NCI-H345 treated with DMSO at 0.1 percent for 48 hours (cell line): ENCODE measurements around the gene SPECC1L.

ENCODE experiments used
- DNase-seq: peaks from one replicate; lab custom pipeline; 2025; ENCODE audit not compliant: unreplicated experiment; lab: John Stamatoyannopoulos, UW

SPECC1L gene

GRCh38 chr22:24319451-24319850, 48.8 kb downstream of the SPECC1L start:
- DNase-seq: no peak

DNA sequence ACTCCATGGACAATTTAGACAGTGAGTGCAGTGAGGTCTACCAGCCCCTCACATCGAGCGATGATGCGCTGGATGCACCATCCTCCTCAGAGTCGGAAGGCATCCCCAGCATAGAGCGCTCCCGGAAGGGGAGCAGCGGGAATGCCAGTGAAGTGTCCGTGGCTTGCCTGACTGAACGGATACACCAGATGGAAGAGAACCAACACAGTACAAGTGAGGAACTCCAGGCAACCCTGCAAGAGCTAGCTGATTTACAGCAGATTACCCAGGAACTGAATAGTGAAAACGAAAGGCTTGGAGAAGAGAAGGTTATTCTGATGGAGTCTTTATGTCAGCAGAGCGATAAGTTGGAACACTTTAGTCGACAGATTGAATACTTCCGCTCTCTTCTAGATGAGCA, 51.4 kb downstream of the SPECC1L start:
- no peak for DNase-seq

- no peak for DNase-seq
These were observed 51.9 kb downstream of the SPECC1L start for GRCh38 chr22:24322522-24322921.

DNA sequence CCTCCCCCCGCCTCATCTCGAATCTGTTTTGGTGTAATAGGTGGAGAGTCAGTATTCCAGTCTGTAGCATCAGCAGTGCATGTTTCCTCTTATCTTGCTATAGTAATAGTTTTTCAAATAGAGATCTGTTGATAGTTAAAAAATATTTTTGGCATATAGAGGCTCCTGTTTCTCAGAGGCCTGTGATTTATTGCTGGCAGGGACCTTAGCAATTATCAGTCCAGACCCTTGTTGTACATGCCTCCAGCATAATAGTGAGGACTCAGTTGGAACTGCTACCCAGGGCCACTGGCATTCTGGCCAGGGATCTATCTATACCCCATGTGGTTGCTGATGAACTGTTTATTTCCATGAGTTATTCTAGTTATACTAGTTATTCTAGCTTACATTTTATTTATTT, 52.6 kb downstream of the SPECC1L start:
- no peak for DNase-seq

GRCh38 chr22:24323695-24324094, 53.1 kb downstream of the SPECC1L start:
- DNase-seq: no peak

- DNase-seq: no peak
These were observed 53.5 kb downstream of the SPECC1L start for GRCh38 chr22:24324137-24324536.

DNA sequence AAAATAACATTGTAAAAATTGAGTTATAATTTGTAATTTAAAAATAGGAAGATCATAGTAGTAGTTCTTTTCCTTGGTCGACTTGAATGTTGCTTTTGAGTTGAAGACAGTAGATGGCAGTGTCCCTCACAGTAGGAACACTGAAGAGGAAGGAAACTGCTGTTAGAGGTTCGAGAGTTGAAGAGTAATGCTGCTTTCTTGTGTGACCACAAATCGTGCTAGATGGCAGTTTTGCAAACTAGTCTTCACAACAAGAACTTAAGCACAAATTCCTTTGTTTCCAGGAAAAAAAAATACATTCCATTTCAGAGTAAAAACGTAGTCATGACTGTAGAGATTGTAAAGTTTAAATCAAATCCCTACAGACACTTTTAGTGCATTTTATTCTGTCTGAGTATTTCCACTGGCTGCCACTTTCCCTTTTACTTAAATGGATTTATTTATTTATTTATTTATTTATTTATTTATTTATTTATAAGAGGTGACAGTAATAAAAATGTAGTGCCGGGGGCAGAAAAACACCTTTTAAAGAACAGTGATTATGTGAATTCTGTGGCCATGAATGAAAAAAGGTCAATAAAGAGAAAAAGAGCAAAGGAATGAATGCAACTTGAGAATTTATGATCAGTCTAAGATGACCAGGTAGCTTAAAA, 54.6 kb downstream of the SPECC1L start:
- no peak for DNase-seq

- no peak for DNase-seq
These were observed 55.6 kb downstream of the SPECC1L start for GRCh38 chr22:24326266-24326665.

GRCh38 chr22:24327832-24328231, 57.2 kb downstream of the SPECC1L start:
- no peak for DNase-seq

DNA sequence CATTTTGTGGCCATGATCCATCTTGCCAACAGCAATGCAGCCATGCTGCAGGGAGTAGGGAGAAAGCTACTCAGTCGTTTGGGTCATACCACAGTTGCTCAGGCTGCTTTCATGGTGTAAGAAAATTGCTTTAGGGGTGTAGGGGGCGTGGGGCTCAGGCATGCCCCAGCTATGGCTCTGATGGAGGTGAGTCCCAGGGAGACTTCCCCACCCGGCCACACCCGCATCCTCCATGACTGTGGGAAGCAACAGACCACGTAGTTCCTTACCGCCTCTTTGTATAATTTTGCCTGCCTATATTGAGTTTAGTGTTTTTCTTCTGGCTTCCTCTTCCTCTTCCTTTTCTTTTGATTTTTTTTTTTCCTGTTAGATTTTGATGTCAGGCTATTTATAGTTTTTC, 58.8 kb downstream of the SPECC1L start:
- DNase-seq: no peak

DNA sequence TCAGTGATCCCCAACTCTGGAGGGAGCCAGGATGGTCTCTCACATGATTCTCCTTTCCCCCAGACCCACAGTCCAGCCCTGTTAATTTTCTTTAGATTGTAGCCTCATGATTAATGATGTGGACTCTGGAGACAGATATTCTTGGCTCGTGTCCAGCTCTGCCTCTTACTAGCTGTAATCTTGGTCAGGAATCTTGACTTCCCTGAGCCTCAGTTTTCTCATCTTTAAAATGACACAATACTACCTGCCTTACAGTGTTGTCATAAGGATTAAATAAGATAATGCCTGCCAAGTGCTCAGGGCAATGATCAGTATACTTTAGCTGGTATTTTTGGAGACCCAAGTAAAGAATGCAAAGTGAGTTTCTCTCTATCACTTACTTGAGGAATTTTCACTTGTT, 60.0 kb downstream of the SPECC1L start:
- DNase-seq: no peak

DNA sequence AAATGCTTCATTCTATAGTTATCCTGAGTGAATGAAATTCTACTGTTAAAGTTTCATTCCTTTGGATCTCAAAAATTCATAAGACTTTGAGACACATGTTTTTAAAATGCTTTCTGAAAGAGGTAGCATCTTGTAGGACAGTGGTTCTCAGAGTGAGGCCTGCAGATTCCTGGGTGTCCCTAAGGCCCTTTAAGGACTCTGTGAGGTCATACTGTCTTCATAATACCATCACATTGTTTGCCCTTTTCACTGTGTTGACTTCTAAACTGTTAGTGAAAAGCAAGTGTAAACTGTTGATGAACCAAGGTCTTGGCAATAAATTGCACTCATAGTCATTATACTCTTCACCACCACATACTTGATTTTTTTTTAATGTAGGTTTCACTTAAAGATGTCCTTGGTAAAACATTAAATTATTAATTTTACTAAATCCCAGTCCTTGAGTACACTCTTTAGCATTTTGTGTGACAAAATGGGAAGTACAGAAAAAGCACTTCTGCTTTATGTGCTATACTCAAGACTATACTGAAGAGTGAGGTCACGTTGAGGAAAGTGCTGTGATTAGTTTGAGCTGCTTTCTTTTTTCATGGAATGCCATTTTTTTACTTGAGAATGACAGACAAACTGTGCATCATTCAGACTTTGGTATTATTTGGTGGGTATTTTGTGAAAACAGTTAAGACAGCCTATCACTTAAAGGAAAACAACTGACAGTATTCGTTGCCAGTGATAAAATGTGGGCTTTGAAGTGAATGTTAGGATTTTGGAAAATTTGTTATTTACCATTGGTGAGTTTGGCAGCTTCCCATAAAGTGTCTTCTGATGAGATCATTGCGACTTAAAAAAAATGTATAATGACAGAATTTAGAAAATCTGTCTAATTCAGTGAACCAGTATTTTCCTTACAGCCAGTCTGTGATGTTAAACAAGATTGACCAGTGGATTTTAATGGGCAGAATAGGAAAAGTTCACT, 61.1 kb downstream of the SPECC1L start:
- DNase-seq: no peak

GRCh38 chr22:24333301-24333700, 62.7 kb downstream of the SPECC1L start:
- no peak for DNase-seq

GRCh38 chr22:24335496-24335895, 64.9 kb downstream of the SPECC1L start:
- no peak for DNase-seq

GRCh38 chr22:24337894-24338645, 67.4 kb downstream of the SPECC1L start:
- no peak for DNase-seq

DNA sequence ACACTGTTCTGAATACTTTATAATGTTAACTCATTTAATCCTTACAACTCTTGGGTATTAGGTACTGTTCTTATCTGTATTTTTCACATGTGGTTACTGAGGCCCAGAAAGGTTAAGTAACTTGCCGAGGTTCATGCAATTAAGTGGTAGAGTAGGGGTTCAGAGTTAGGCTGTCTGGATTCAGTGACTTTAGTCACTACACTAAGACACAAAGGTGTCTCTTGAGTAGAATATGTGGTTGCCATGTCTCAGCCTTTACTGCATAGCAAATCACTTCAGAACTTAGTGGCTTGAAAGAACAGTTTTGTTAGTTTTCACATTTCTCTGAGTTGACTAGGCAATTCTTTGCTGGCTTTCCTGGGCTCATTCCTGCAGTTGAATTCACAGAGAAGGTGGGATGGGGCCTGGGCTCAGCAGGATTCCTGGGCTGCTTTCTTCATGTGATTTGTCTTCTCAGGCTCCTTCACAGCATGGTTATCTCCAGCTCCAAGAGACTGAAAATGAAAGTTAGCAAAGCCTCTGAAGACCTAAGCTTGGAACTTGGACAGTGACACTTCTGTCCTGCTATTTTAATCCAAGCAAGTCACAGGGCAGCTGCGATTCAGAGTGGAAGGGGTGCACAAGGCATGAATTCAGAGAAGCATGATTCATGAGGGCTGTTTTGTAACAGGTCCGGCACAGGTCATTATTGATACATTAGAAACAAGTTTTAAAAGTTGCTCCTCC, 68.3 kb downstream of the SPECC1L start:
- DNase-seq: no peak

DNA sequence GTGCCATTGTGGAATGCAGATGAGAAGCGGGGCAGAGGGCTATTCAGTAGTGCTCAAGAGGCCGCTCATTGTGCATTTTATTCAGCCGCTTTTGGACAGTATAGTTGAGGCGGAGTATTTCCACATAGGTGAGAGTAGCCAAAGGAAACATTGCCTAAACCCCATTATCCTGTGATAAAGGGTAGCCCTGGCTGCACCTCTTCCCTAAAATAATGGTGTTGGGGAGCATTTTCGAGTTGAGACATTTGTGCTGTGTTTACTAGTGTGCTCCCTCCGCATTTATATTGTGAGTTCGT, 68.8 kb downstream of the SPECC1L start:
- no peak for DNase-seq

- no peak for DNase-seq
These were observed 71.0 kb downstream of the SPECC1L start for GRCh38 chr22:24341627-24342026.

DNA sequence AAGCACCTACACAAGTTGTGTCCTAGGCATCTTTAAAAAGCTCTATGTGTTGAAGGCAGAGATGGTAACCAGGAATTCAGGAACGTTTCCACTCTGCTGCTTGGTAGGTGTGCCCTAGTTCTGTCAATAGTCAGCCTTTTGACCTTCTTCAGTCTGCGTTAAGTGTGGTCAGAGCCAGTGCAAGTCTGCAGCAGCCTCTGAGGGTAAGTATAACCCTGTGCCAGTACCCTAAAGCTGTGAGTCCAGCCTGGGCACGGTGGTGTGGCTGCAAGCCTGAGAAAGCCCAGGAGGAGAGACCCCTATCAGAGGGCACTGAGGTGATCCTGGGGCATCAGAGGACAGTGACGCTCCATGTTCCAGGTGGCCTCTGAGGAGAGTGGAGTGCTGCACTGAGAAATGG, 80.0 kb downstream of the SPECC1L start:
- no peak for DNase-seq

- DNase-seq: no peak
These were observed 82.5 kb downstream of the SPECC1L start for GRCh38 chr22:24353121-24353520.

DNA sequence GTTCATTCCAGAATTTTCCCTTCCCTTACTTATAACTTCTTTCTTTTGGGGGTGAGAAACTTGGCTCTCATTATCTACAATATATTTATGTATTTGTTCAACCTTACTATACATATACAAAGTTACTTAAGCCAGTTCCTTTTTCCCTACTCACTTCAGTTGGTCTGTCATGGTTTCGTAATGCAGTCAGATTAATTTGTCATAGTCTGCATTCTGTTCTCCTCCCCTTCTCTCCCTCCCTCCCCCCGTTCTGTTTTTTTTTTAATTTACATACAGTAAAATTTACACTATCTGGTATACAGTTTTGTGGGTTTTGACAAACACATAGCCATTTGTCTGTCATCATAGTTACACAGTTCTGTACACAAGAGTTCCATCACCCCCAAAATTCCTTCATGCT, 84.9 kb downstream of the SPECC1L start:
- DNase-seq: no peak
